ENCODE results near the gene LNPK. TPM values are rescaled to one million over a fixed set of nuclear protein-coding genes. Genes with fewer than 3 reads are reported as not detected.

Gene LNPK
- total and polyA plus RNA-seq, 9 of the 15 experiments (the other 6 are each of a cell fraction or from before 2014, with no cell fraction given): 6.4 to 40.4 (median 21.3) TPM

GRCh38 chr2:176018708-176019107 lies 16.6 kb upstream of the LNPK start (continued):
- TF ChIP-seq CXXC5 (CRISPR knock-in tag; IDR thresholded peaks at IDR 0.05) (no peak), ZNF274 (IDR thresholded peaks at IDR 0.05; ENCODE audit: borderline replicate concordance, low read depth, low read length) (no peak), PRDM10 (IDR thresholded peaks at IDR 0.05; ENCODE audit: partially characterized antibody) (peak; percentile 23), ZBTB5 (IDR thresholded peaks at IDR 0.05) (no peak), PREB (CRISPR knock-in tag; IDR thresholded peaks at IDR 0.05) (no peak), JUN (IDR thresholded peaks at IDR 0.05; ENCODE audit: borderline replicate concordance, low read depth, low read length) (0 out of 2 replicates have a peak, but pooled peaks have one; percentile 15), JUN (CRISPR knock-in tag; IDR thresholded peaks at IDR 0.05; ENCODE audit: borderline replicate concordance) (no peak), ILK (tag; IDR thresholded peaks at IDR 0.05; ENCODE audit: borderline replicate concordance, low read depth) (no peak), ARID4B (CRISPR knock-in tag; IDR thresholded peaks at IDR 0.05) (no peak), RFX1 (IDR thresholded peaks at IDR 0.05) (no peak), TAF9B (IDR thresholded peaks at IDR 0.05; ENCODE audit: partially characterized antibody) (no peak), EP400 (IDR thresholded peaks at IDR 0.05) (0 out of 2 replicates have a peak, but pooled peaks have one; percentile 14)
- TF ChIP-seq, protein P1, sequence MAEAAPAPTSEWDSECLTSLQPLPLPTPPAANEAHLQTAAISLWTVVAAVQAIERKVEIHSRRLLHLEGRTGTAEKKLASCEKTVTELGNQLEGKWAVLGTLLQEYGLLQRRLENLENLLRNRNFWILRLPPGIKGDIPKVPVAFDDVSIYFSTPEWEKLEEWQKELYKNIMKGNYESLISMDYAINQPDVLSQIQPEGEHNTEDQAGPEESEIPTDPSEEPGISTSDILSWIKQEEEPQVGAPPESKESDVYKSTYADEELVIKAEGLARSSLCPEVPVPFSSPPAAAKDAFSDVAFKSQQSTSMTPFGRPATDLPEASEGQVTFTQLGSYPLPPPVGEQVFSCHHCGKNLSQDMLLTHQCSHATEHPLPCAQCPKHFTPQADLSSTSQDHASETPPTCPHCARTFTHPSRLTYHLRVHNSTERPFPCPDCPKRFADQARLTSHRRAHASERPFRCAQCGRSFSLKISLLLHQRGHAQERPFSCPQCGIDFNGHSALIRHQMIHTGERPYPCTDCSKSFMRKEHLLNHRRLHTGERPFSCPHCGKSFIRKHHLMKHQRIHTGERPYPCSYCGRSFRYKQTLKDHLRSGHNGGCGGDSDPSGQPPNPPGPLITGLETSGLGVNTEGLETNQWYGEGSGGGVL (CRISPR knock-in tag; IDR thresholded peaks at IDR 0.05): no peak

Measured in K562 (cell line).